ENCODE results near the gene KLHDC7B.
A peak's percentile ranks its signal among the peaks of the same experiment; 100 is the strongest.

The KLHDC7B gene

DNA sequence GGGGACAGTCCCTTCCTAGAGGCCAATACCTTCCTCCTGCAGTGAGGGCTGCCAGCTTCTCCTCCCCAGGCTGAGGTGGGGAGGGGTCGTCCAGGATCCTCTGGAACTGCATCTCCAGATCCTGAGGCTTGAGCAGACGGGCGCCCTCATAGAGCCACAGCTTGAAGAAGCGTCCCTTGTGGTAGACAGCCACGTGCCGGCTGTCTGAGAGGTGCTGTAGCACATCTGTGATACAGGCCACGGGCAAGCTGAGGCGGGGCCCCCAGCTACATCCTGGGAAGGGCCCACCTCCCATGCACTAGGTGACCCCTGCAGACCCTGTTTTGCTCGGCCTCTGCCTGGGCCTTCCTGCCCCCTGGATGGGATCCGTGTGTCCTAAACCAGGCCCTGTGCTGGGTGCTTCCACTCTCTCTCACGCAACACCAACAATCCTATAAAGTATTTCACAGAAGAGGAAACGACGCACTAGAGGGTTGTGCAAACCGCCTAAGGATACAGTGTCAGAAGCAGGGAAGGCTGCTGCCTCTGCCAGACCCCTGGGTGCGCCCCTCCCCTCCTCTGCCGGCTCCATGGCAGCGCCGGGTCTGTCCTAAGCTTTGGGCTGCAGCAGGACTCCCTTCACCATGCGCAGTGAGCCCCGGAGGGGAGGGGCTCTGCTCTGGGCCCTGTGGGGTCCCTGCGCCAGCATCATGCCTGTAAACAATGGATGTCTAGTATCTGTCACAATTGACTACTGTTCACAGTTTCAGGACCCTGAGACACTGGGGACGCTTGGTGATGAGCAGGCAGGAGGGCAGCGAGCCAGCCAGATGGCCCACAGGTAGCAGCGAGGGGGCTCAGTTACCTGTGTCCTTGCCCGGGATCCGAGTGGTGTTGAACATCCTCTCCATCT, 28.0 kb downstream of the KLHDC7B start:
- Mint-ChIP-seq H3K27me3 (ENCODE audit: low read depth) (no peaks in the 10 kb centered on the region), H3K4me1 (ENCODE audit: low read depth) (peaks cover 3% of the 10 kb centered on the region), H3K4me3 (no peak overlapping the region), H3K27ac (no peak overlapping the region), H3K36me3 (ENCODE audit: low read depth) (peaks cover 32% of the 10 kb centered on the region), H3K9me3 (no peaks in the 10 kb centered on the region)
- no peak for DNase-seq (ENCODE audit: low spot score)

DNA sequence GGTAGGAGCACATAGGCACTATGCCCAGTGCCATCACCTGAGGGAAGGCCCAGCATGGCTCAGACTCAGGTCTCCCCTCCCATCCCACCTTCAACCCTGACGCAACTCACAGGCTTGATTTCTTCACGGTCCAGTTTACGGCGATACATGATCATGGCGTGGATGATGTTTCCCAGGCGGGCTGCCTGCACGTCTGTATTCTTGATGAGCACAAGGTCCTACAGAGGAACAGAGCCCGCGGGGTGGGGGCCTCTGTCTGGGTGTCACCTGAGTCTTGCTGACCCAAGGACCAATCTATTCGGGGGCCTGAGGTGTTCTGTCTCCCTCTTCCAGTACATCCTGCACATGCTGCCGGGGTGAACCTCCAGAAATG, 28.7 kb downstream of the KLHDC7B start:
- Mint-ChIP-seq H3K27ac (no peak overlapping the region), H3K9me3 (no peaks in the 10 kb centered on the region), H3K4me3 (no peak overlapping the region), H3K4me1 (ENCODE audit: low read depth) (peaks cover 3% of the 10 kb centered on the region), H3K27me3 (ENCODE audit: low read depth) (no peaks in the 10 kb centered on the region), H3K36me3 (ENCODE audit: low read depth) (peaks cover 33% of the 10 kb centered on the region)
- DNase-seq (ENCODE audit: low spot score) = no peak

DNA sequence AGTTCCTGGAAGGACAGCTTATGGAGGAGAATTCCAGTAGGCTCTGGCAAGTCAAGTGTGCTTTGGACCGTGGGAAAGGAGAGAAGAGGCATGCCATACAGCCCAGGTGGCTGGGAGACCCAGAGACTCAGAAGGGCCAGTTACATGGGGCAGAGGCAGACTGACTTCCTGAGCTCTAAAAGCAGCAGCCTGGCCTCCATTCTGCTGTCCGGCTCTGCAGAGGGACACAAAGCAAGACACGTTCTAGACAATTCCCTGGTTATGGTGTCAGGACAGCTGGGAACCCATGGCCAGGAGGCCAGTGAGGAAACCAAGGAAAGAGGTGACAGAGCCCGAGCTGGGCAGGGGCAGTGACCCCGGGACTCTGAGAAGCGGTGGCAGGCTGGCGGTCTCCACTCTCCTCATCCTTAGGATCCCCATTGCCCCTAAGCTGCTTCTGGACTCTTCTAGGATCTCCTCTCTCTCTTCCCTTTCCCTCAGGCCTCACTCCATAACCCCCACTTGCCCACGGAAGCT, 29.8 kb downstream of the KLHDC7B start:
- no peak overlapping the region for H3K27ac Mint-ChIP-seq
- no peak for DNase-seq (ENCODE audit: low spot score)
- no peaks in the 10 kb centered on the region for H3K27me3 Mint-ChIP-seq (ENCODE audit: low read depth)
- no peaks in the 10 kb centered on the region for H3K9me3 Mint-ChIP-seq
- peaks cover 33% of the 10 kb centered on the region for H3K36me3 Mint-ChIP-seq (ENCODE audit: low read depth)
- H3K4me3 Mint-ChIP-seq = no peak overlapping the region
- peaks cover 3% of the 10 kb centered on the region for H3K4me1 Mint-ChIP-seq (ENCODE audit: low read depth)

DNA sequence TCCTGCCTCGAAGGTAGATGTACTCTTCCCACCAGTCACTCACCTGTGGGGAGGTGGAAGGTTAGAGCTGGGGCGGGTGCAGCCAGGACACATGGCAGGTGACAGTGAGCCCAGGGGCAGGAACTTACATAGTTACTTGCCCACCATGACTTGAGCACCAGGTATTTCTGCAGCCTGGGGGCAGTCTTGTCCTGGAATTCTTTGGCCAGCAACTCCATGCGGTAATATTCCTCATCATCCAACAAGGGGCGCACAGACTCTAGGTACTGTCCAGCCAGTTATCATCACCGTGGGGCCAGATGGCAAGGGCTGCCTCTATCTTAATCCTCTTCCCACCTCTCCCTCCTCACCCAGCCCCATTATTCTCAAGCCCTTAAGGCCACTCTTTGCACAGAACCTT, 30.4 kb downstream of the KLHDC7B start:
- no peak overlapping the region for H3K4me3 Mint-ChIP-seq
- H3K27ac Mint-ChIP-seq = no peak overlapping the region
- H3K9me3 Mint-ChIP-seq = no peaks in the 10 kb centered on the region
- H3K4me1 Mint-ChIP-seq (ENCODE audit: low read depth) = peaks cover 3% of the 10 kb centered on the region
- H3K27me3 Mint-ChIP-seq (ENCODE audit: low read depth) = no peaks in the 10 kb centered on the region
- no peak for DNase-seq (ENCODE audit: low spot score)
- peaks cover 31% of the 10 kb centered on the region for H3K36me3 Mint-ChIP-seq (ENCODE audit: low read depth)

DNA sequence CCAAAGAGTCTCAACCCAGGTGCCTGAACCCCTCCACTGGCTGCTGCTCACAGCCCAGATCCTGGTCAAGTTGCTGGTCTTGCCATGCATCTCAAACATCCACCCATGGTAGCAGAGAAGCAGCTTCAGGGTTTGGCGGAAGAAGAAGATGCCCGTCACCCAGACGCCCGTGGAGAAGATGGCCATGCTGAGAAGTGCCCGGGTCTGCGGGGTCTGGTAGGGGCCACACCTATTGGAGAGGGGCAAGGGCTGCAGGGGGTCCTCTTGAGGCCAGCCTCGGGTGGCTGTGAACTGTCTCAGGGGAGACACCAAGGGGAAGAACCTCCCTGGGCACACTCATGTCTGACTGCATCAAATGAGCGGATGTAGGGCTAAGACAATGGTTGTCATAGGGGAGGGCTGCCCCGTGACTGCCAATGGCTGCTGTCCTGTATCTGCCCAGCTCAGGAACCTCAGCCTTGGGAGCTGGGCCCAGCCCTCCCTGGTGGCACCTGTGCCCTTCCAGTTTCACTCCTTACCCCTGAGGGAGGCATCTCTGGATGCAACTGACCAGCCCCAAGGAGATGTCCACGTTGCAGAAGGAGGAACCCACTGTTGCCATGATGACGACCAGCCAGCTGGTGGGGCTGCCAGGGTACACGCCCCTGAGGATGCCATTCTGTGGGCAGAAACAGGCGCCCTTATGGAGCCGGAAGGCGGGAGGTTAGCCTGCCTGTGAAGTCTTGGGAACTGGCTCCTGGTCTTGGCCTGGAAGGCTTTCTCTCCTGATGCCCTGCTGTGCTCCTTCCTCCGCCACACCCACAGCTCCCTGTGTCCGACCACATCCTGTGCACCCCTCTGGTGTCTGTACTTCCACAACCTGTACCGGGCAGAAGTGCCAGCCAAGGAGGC, 31.4 kb downstream of the KLHDC7B start:
- peaks cover 31% of the 10 kb centered on the region for H3K36me3 Mint-ChIP-seq (ENCODE audit: low read depth)
- H3K27ac Mint-ChIP-seq = no peak overlapping the region
- peaks cover 7% of the 10 kb centered on the region for H3K4me1 Mint-ChIP-seq (ENCODE audit: low read depth)
- peak overlapping the region; percentile 6 for H3K4me3 Mint-ChIP-seq
- DNase-seq (ENCODE audit: low spot score) = no peak
- H3K27me3 Mint-ChIP-seq (ENCODE audit: low read depth) = no peaks in the 10 kb centered on the region
- H3K9me3 Mint-ChIP-seq = no peaks in the 10 kb centered on the region

DNA sequence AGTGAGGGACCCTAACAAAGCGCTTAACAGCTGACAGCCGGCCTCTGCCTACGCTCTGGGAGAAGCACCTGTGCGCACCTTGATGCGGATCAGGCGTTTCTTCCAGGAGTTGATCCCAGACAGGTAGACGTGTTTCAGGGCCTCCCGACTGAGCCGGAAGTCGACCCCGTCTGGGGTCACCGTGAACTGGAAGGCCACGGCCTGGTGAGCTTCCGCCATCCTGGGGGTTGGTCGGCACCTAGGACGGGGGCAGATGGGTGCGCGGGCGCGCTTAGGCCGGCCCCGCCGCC, 31.9 kb downstream of the KLHDC7B start:
- Mint-ChIP-seq H3K27ac (no peak overlapping the region), H3K4me1 (ENCODE audit: low read depth) (peaks cover 7% of the 10 kb centered on the region), H3K9me3 (no peaks in the 10 kb centered on the region), H3K27me3 (ENCODE audit: low read depth) (no peaks in the 10 kb centered on the region), H3K36me3 (ENCODE audit: low read depth) (peaks cover 27% of the 10 kb centered on the region), H3K4me3 (peak overlapping the region; percentile 6)
- no peak for DNase-seq (ENCODE audit: low spot score)

DNA sequence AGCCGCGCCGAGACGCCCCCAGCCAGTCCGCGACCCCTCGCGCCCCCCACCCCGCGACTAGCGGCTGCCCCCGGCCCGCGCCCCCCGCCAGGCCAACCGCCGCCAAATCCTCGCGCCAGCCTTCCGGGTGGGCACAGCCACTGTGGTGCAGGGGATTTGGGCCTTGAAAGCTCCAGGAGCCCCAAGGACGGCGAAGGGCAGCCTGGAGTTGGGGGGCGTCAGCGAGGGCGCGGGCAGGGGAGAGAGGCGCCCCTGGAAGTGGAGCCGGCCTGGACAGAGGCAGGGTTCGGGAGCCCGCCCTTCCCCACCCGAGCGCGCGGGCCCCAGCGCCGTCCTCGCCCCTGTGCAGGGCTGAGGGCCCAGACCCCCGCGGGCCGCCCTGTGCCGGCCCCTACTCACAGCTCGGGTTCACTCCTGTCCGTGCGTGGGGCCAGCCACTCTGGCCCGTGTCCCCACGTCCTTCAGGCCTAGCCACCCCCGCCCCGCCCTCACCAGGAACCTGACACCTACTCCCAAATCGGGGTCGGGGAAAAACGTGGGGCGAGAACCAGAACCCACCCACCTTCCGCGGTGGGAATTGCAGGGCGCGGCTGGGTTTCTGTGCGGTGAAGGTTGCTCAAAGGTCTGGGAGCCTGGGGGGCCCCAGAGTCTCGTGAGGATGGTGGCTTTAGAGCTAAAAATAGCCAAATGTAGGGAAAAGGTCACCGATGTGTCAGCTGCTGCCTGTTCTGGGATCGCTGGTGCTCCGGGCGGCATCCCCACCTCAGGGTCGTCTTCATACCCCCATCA, 32.5 kb downstream of the KLHDC7B start, which contains the start of gene CPT1B:
TSS of gene CPT1B (minus strand) at position 441 of the 789 bp plus-strand sequence. CDS start 512 bp downstream, outside the sequence.
- H3K4me3 Mint-ChIP-seq = peak within 1 kb of the TSS; percentile 6
- peaks cover 7% of the 10 kb centered on the region for H3K4me1 Mint-ChIP-seq (ENCODE audit: low read depth)
- H3K27ac Mint-ChIP-seq = no peak within 1 kb of the TSS
- DNase-seq (ENCODE audit: low spot score) = no peak
- no peaks in the 10 kb centered on the region for H3K27me3 Mint-ChIP-seq (ENCODE audit: low read depth)
- no peaks in the 10 kb centered on the region for H3K9me3 Mint-ChIP-seq
- H3K36me3 Mint-ChIP-seq (ENCODE audit: low read depth) = peaks cover 27% of the 10 kb centered on the region

DNA sequence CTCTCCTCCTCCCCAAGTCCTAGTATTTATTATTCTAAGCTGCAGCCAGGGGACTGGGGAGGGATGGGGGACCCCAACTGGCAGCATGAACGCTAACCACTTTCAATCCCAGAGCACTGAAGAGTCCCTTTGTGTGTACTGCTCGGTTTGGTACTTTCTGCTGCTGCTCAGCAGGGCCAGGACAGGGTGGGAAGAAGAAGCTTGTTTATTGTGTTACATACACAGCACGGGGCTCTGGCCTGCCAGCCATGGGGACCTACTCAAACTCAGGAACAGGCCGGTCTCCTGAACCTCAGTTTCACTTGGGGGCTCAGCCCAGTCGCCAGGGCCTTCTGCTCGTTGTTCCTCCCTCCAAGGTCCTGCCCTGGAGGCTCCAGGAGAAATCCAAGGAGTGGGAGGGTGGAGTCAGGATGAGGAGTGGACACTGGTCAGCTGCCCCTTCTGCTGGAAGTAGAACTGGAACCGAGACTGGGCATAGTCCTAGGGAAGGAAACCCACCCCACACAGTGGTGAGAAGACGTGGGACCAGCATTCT, 33.1 kb downstream of the KLHDC7B start:
- DNase-seq (ENCODE audit: low spot score) = no peak
- Mint-ChIP-seq H3K27ac (no peak overlapping the region), H3K4me1 (ENCODE audit: low read depth) (peaks cover 12% of the 10 kb centered on the region), H3K4me3 (no peak overlapping the region), H3K36me3 (ENCODE audit: low read depth) (peaks cover 27% of the 10 kb centered on the region), H3K9me3 (no peaks in the 10 kb centered on the region), H3K27me3 (ENCODE audit: low read depth) (no peaks in the 10 kb centered on the region)

DNA sequence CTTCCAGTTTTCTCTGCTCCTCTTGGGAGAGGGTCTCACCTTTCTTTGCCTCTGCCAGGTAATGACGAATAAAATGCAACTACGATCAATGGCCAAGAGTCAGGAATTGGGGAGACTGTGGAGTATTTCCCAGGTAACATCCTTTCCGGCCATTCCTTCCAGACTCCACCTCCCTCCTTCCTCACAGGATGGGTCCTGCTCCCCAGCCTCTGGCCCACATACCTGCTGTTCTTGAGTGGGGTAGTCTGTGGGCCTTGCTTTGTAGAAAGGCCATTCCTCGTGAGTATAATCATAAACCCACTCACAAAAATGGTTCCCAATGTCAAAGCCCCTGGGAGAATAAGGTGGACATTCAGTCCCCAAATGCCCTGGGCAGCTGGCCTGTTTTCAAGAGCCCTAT, 34.1 kb downstream of the KLHDC7B start:
- Mint-ChIP-seq H3K27ac (no peak overlapping the region), H3K4me3 (no peak overlapping the region), H3K36me3 (ENCODE audit: low read depth) (peaks cover 23% of the 10 kb centered on the region), H3K9me3 (no peaks in the 10 kb centered on the region), H3K4me1 (ENCODE audit: low read depth) (peaks cover 14% of the 10 kb centered on the region), H3K27me3 (ENCODE audit: low read depth) (no peaks in the 10 kb centered on the region)
- no peak for DNase-seq (ENCODE audit: low spot score)

DNA sequence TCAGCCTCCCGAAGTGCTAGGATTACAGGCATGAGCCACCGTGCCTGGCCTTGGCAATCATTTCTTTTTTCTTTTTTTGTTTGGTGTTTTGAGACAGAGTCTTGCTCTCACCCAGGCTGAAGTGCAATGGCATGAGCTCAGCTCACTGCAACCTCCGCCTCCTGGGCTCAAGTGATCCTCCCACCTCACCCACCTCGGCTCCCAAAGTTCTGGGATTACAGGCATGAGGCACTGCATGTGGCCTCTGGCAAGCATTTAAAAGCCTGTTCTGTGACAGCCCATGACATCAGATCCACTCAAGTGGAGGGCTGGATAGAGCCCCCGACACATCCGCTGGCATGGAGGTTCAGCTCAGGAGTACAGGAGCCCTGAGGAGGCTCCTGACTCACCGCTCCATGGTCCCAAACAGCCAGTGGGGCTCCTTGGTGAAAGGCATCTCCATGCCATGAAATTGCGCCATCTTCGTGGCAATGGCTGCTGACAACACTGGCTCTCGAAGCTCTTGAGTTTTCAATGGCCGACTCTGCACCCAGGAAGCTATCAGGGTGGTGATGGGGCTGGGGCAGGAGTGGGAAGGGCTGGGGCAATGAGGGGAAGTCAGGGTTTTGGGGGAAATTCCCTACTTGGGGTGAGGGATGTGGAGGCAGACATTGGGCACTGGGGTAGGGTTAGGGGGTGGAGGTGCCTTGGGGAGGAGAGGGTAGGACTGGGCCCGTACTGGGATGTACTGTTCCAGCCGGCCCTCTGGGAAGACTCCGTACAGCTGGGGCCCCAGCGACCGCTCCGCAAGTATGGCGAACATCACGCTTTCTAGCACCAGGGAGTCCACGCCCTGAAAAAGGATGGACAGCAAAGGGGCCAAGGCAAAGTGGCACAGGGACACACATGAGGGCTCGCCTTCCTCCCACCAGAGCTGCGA, 35.6 kb downstream of the KLHDC7B start:
- Mint-ChIP-seq H3K27ac (peak overlapping the region; percentile 76), H3K36me3 (ENCODE audit: low read depth) (peaks cover 23% of the 10 kb centered on the region), H3K4me3 (peak overlapping the region; percentile 86), H3K27me3 (ENCODE audit: low read depth) (no peaks in the 10 kb centered on the region), H3K9me3 (no peaks in the 10 kb centered on the region), H3K4me1 (ENCODE audit: low read depth) (peaks cover 14% of the 10 kb centered on the region)
- DNase-seq (ENCODE audit: low spot score) = no peak

DNA sequence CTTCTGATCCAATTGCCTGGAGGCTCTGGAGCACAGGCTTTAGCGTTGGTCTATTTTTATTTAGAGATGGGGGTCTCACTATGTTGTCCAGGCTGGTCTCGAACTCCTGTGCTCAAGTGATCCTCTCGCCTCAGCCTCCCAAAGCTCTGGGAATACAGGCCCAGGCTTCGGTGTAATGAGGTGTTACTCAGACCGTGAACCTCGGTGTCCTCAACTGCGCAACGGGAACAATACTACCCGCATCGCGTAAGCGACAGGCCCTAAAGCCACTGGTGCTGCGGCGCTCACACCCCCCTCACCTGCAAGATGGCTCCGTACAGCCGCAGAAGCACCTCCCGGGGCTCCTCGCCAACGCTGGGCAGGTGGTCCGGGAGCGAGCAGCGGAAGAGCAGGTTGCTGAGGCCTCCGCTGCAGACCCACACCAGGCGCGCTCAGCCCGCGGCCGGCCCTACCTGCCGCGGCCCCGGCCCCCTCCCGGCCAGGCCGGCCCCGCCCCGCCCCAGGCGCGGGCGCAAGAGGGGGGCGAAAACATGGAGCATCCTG, 36.3 kb downstream of the KLHDC7B start:
- Mint-ChIP-seq H3K4me3 (peak overlapping the region; percentile 87), H3K9me3 (no peaks in the 10 kb centered on the region)

DNA sequence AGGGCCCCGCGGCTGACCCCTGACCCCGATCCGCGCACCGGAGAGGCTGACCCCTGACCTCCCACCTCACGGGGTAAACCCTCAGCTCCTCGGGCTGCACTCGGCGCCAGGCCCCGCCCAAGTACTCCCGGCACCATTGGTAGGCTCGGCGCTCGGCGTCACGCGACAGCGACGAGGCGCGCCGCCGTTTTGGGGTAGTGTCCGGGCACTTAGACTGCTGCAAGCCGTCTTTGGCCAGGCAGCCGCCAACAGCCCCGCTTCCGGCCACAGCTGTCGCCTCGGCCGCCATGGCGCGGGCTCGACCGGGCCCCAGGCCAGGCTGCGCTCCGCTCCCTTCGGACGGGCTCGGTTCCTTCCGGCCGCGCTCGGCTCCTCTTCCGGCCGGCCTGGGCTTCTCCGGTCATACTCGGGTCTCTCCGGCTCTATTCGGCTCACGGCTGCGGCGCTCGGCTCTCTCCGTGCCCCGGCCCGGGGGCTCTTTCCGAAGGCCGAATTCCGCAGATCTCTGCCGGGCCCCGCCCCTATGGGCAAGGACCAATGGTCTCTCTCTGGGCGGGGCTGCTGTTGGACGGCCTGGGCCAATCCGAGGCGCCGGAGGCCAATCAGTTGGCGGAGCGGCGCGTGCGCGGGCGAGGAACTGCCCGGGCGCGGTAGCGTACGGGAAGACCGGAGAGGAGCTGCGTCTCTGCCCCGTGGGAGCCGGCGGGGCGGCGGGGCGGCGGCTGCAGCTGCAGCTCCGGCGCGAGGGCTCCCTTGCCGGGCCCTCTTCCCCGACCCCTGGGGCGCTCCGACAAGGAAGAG, 37.0 kb downstream of the KLHDC7B start, which contains the start of gene CHKB:
TSS of gene CHKB (minus strand) at position 357 of the 801 bp plus-strand sequence. CDS start at position 289, 68 bp downstream.
- H3K27ac Mint-ChIP-seq = peak within 1 kb of the TSS; percentile 96
- no peaks in the 10 kb centered on the region for H3K27me3 Mint-ChIP-seq (ENCODE audit: low read depth)
- peaks cover 14% of the 10 kb centered on the region for H3K36me3 Mint-ChIP-seq (ENCODE audit: low read depth)
- DNase-seq (ENCODE audit: low spot score) = peak; percentile 100
- H3K9me3 Mint-ChIP-seq = no peaks in the 10 kb centered on the region
- peaks cover 11% of the 10 kb centered on the region for H3K4me1 Mint-ChIP-seq (ENCODE audit: low read depth)
- peak within 1 kb of the TSS; percentile 90 for H3K4me3 Mint-ChIP-seq

More for the DNA sequence above, 36.3 kb downstream of the KLHDC7B start:
- no peak for DNase-seq (ENCODE audit: low spot score)
- H3K36me3 Mint-ChIP-seq (ENCODE audit: low read depth) = peaks cover 19% of the 10 kb centered on the region
- H3K27ac Mint-ChIP-seq = peak overlapping the region; percentile 96
- H3K4me1 Mint-ChIP-seq (ENCODE audit: low read depth) = peaks cover 14% of the 10 kb centered on the region
- H3K27me3 Mint-ChIP-seq (ENCODE audit: low read depth) = no peaks in the 10 kb centered on the region
